Transverse colon (tissue), 3 donors: ENCODE measurements around the gene IFNGR1.

Experiments
- CTCF ChIP-seq, 5 experiments: fragments of 200-600 bp in 3 of 5; fragments of 450-650 bp in 2 of 5; sonication (generic) in 3 of 5; IDR thresholded peaks; 1 replicate in 2 of 5; 2 replicates in 3 of 5; pipeline ENCODE4 v1.5.1; 2016 to 2017; ENCODE audit warnings: antibody characterized with exemption in 5 of 5, inconsistent platforms in 3 of 5, mild to moderate bottlenecking in 2 of 5, moderate library complexity in 1 of 5
- EP300 ChIP-seq: sonication (generic); formaldehyde crosslinking; IDR thresholded peaks from one replicate; pipeline ENCODE4 v1.6.1; 2017; ENCODE audit warnings: antibody characterized with exemption, low read depth
- POLR2A ChIP-seq: fragments of 450-650 bp; IDR thresholded peaks from one replicate; pipeline ENCODE4 v1.6.1; 2016; ENCODE audit warnings: antibody characterized with exemption, mild to moderate bottlenecking, moderate library complexity

- TF ChIP-seq POLR2A = no peak
- TF ChIP-seq CTCF (IDR thresholded peaks at IDR 0.05) = no peak
- TF ChIP-seq EP300 = no peak
These were observed 12.6 kb downstream of the IFNGR1 start for GRCh38 chr6:137206577-137206976.
